KMS-11 (cell line): ENCODE data around the gene RNF113A.

Source experiments
- H2AFZ ChIP-seq: fragments of 200-600 bp; sonication (generic); 2 replicates; pipeline ENCODE4 v1.6.1; 2016; ENCODE audit warnings: antibody characterized with exemption, mixed run types, low read depth
- H3K27ac ChIP-seq: fragments of 200-600 bp; sonication (generic); 2 replicates; pipeline ENCODE4 v1.6.1; 2016; ENCODE audit warnings: mild to moderate bottlenecking, mixed run types
- H3K27me3 ChIP-seq: fragments of 200-600 bp; sonication (generic); 2 replicates; pipeline ENCODE4 v1.6.1; 2017; ENCODE audit warnings: mild to moderate bottlenecking, low read depth, mixed run types, moderate library complexity; ENCODE audit not compliant: insufficient read depth
- H3K36me3 ChIP-seq: fragments of 200-600 bp; sonication (generic); 2 replicates; pipeline ENCODE4 v1.6.1; 2017; ENCODE audit warnings: mild to moderate bottlenecking, mixed run types; ENCODE audit not compliant: insufficient read depth
- H3K4me1 ChIP-seq: fragments of 200-600 bp; sonication (generic); 2 replicates; pipeline ENCODE4 v1.6.1; 2016; ENCODE audit warnings: mild to moderate bottlenecking, low read depth, mixed run types; ENCODE audit not compliant: poor library complexity, severe bottlenecking
- H3K4me2 ChIP-seq: fragments of 200-600 bp; sonication (generic); 2 replicates; pipeline ENCODE4 v1.7.0; 2016; ENCODE audit warnings: mild to moderate bottlenecking, mixed run types
- H3K4me3 ChIP-seq: fragments of 200-600 bp; sonication (generic); IDR thresholded peaks from 2 replicates; pipeline ENCODE4 v1.6.1; 2017; ENCODE audit warnings: low read depth, low read length, mixed read lengths; ENCODE audit not compliant: insufficient read depth
- H3K79me2 ChIP-seq: fragments of 200-600 bp; sonication (generic); 2 replicates; pipeline ENCODE4 v1.6.1; 2016; ENCODE audit warnings: low read depth, mixed run types; ENCODE audit not compliant: insufficient read depth
- H3K9ac ChIP-seq: fragments of 200-600 bp; sonication (generic); 2 replicates; pipeline ENCODE4 v1.6.1; 2016; ENCODE audit warnings: mild to moderate bottlenecking, mixed run types
- H4K20me1 ChIP-seq: fragments of 200-600 bp; sonication (generic); 2 replicates; pipeline ENCODE4 v1.6.1; 2016; ENCODE audit warnings: mild to moderate bottlenecking, mixed run types; ENCODE audit not compliant: insufficient read depth
- TF ChIP-seq, protein P1 (sequence below): fragments of 200-600 bp; sonication (generic); conservative IDR thresholded peaks from 2 replicates; pipeline ENCODE4 v1.6.1; 2017; ENCODE audit warnings: low read depth, mild to moderate bottlenecking, antibody characterized with exemption, low read length, moderate library complexity, mixed read lengths

The RNF113A gene

DNA sequence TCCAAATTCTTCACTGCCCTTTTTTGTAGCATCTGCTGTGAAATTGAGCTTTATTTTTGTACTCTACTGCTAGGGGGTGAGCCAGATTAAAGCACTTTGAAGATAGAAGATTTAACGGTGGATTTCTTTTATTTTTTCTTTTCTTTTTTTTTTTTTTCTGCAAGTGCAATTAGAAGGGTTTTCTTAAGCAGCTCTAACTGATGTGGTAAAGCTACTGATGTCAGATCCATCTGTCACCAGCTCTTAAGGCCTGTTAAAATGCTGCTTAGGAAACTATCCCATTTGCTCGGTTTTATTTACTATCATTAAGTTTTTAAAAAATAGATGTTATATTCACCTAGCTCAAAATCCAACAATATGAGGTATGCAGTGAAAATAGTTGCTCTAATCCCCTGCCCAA lies 7.2 kb upstream of the RNF113A start:
- peaks cover 15% of the 10 kb centered on the region; the same call in 1 of the 2 replicates for H3K79me2 ChIP-seq
- no peaks in the 10 kb centered on the region for H3K27me3 ChIP-seq
- H3K4me2 ChIP-seq = no peak overlapping the region
- no peak overlapping the region for H3K9ac ChIP-seq
- no peak overlapping the region for H2AFZ ChIP-seq
- peaks cover 27% of the 10 kb centered on the region for H3K4me1 ChIP-seq
- H4K20me1 ChIP-seq = no peaks in the 10 kb centered on the region
- H3K4me3 ChIP-seq = no peak overlapping the region
- H3K27ac ChIP-seq = no peak overlapping the region
- TF ChIP-seq, protein P1, sequence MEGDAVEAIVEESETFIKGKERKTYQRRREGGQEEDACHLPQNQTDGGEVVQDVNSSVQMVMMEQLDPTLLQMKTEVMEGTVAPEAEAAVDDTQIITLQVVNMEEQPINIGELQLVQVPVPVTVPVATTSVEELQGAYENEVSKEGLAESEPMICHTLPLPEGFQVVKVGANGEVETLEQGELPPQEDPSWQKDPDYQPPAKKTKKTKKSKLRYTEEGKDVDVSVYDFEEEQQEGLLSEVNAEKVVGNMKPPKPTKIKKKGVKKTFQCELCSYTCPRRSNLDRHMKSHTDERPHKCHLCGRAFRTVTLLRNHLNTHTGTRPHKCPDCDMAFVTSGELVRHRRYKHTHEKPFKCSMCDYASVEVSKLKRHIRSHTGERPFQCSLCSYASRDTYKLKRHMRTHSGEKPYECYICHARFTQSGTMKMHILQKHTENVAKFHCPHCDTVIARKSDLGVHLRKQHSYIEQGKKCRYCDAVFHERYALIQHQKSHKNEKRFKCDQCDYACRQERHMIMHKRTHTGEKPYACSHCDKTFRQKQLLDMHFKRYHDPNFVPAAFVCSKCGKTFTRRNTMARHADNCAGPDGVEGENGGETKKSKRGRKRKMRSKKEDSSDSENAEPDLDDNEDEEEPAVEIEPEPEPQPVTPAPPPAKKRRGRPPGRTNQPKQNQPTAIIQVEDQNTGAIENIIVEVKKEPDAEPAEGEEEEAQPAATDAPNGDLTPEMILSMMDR = no peak
- no peaks in the 10 kb centered on the region for H3K36me3 ChIP-seq

DNA sequence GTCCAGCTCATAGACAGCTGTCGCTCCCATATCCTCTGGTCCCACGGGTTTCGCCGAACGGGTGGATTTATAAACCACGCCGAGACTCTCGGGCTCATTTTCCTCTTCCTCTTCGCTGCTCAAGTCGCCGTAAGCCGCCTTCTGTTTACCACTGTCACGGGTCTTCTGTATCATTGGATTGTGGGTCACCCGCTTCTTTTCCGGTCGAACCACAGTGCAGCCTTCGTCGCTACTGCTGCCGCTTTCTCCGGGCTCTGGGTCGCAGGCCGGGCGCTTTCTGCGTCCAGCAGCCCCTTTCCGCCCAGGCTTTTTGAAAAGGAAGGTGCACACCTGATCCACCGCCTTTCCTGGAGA lies 311 bp downstream of the RNF113A start:
- Histone ChIP-seq H3K36me3 (no peaks in the 10 kb centered on the region), H3K9ac (peak overlapping the region; percentile 77), H2AFZ (peak overlapping the region; percentile 55), H4K20me1 (no peaks in the 10 kb centered on the region), H3K4me1 (peaks cover 17% of the 10 kb centered on the region), H3K4me2 (peak overlapping the region; percentile 94; the same call in 1 of the 2 replicates), H3K4me3 (no peak overlapping the region), H3K27me3 (no peaks in the 10 kb centered on the region), H3K27ac (peak overlapping the region; percentile 80), H3K79me2 (peaks cover 58% of the 10 kb centered on the region)
- TF ChIP-seq, protein P1 = no peak

DNA sequence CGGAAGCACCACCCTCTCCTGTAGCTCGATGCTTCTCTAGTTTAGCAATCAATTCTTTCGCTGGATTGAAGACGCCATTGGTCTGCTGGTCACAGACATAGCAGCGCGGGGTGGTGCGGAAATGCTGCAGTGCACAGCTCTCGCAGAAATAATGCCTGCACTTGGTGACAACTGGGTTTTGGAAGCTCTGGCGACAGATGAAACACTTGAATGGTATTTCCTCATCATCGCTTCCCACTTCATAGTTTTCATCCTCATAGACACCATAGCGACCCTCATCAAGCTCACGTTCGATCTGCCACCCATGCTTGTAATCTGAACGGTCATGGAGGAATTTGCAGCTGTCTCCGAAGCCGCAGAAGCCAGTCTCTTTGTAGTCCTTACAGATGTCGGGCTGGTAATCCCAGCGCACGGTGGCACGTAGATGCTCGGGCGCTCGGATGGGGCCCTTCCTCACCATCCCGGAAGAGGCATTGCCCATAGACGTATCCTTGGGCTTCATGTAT lies 854 bp downstream of the RNF113A start:
- Histone ChIP-seq H3K79me2 (peaks cover 58% of the 10 kb centered on the region), H3K4me2 (peak overlapping the region; percentile 94), H3K27me3 (no peaks in the 10 kb centered on the region), H3K4me1 (peaks cover 17% of the 10 kb centered on the region), H3K4me3 (no peak overlapping the region), H2AFZ (peak overlapping the region; percentile 55), H3K9ac (peak overlapping the region; percentile 77), H3K36me3 (no peaks in the 10 kb centered on the region), H4K20me1 (no peaks in the 10 kb centered on the region), H3K27ac (peak overlapping the region; percentile 80)
- TF ChIP-seq, protein P1 = no peak

DNA sequence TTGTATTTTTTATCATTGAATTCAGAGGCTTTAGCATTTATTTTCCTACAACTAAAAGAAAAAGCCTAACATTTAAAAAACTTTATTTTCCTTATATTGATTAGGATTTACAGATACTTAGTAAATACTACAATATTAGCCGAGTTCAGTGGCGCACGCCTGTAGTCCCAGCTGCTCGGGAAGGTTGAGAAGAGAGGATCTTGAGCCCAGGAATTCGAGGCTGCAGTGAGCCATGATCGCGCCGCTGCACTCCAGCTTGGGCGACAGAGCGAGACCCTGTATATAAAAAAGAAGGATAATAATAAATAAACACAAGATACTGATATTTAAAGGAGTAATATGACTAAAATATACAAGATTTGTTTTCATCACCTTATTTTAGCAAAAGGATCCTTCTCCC lies 18.1 kb downstream of the RNF113A start:
- H3K9ac ChIP-seq = peak overlapping the region; percentile 6; the same call in 1 of the 2 replicates
- no peak overlapping the region for H3K4me3 ChIP-seq
- H4K20me1 ChIP-seq = no peaks in the 10 kb centered on the region
- H3K4me2 ChIP-seq = peak overlapping the region; percentile 99
- no peaks in the 10 kb centered on the region for H3K36me3 ChIP-seq
- peaks cover 21% of the 10 kb centered on the region for H3K4me1 ChIP-seq
- TF ChIP-seq, protein P1 = no peak
- peaks cover 15% of the 10 kb centered on the region; the same call in 1 of the 2 replicates for H3K79me2 ChIP-seq
- H3K27me3 ChIP-seq = no peaks in the 10 kb centered on the region
- peak overlapping the region; percentile 73 for H2AFZ ChIP-seq
- no peak overlapping the region for H3K27ac ChIP-seq
